H1 (cell line): Measurements from ENCODE around the gene ABHD15. TPM values are rescaled to one million over a fixed set of nuclear protein-coding genes. Genes with fewer than 3 reads are reported as not detected.

Experiments
- CTCF ChIA-PET: fragments of 300-600 bp; sonication (Branson Sonifier 250); formaldehyde crosslinking; loops from one replicate; lab custom pipeline; 2021; ENCODE audit not compliant: partially characterized antibody; lab: Charles Lee
- POLR2A ChIA-PET: fragments of 300-600 bp; sonication (Branson Sonifier 250); formaldehyde crosslinking; loops from one replicate; lab custom pipeline; 2021; ENCODE audit warnings: inconsistent platforms; ENCODE audit not compliant: partially characterized antibody; lab: Charles Lee
- DNase-seq, 2 experiments: peaks; one replicate each; pipeline versions ENCODE4 v3.0.0 to v3.0.0-alpha.2; 2010 to 2022; ENCODE audit warnings: low spot score in 2 of 2, low read depth in 1 of 2, mixed read lengths in 1 of 2
- FAIRE-seq: peaks from 2 replicates; lab custom pipeline; 2011; peaks lifted over from hg19 to GRCh38; lab: Jason Lieb, UNC
- H2AFZ ChIP-seq: 2 replicates; pipeline ENCODE4 v1.8.1; 2012; ENCODE audit warnings: low read length, inconsistent platforms
- H2AK5ac ChIP-seq: 2 replicates; pipeline ENCODE4 v1.6.1; 2013; ENCODE audit warnings: low read depth, low read length
- H2BK120ac ChIP-seq: replicated peaks from 2 replicates; pipeline ENCODE3; 2013; ENCODE audit warnings: low read depth, low read length, inconsistent platforms
- H2BK12ac ChIP-seq: 2 replicates; pipeline ENCODE4 v1.6.1; 2013; ENCODE audit warnings: low read depth, low read length
- H2BK15ac ChIP-seq: 2 replicates; pipeline ENCODE4 v1.6.1; 2013; ENCODE audit warnings: low read length
- H2BK20ac ChIP-seq: 2 replicates; pipeline ENCODE4 v1.6.1; 2013; ENCODE audit warnings: low read length
- H2BK5ac ChIP-seq: 2 replicates; pipeline ENCODE4 v1.6.1; 2013; ENCODE audit warnings: low read depth, low read length
- H3K14ac ChIP-seq: 2 replicates; pipeline ENCODE4 v1.6.1; 2013; ENCODE audit warnings: inconsistent platforms; ENCODE audit not compliant: insufficient read length
- H3K18ac ChIP-seq: 2 replicates; pipeline ENCODE4 v1.6.1; 2013; ENCODE audit warnings: low read length; ENCODE audit errors: extremely low read depth
- H3K23ac ChIP-seq: 2 replicates; pipeline ENCODE4 v1.6.1; 2013; ENCODE audit warnings: inconsistent platforms; ENCODE audit not compliant: insufficient read length
- H3K23me2 ChIP-seq: 2 replicates; pipeline ENCODE4 v1.6.1; 2013; ENCODE audit warnings: low read depth, low read length
- H3K27ac ChIP-seq: 2 replicates; pipeline ENCODE4 v1.6.1; 2011; ENCODE audit warnings: low read depth, low read length, inconsistent platforms
- H3K27me3 ChIP-seq, 4 experiments: replicated peaks in 1 of 4; 1 replicate in 1 of 4; 2 replicates in 3 of 4; pipeline versions ENCODE4 v1.6.1 to v1.8.1; 2011 to 2013; ENCODE audit warnings: low read length in 3 of 4, mild to moderate bottlenecking in 3 of 4, inconsistent platforms in 2 of 4, mixed read lengths in 2 of 4, moderate library complexity in 1 of 4; ENCODE audit not compliant: control insufficient read depth in 3 of 4, insufficient read depth in 3 of 4; ENCODE audit errors: extremely low read depth in 1 of 4
- H3K36me3 ChIP-seq, 4 experiments: 2 replicates each; pipeline versions ENCODE4 v1.6.1 to v1.8.1; 2011 to 2013; ENCODE audit warnings: mild to moderate bottlenecking in 4 of 4, low read length in 3 of 4, moderate library complexity in 2 of 4, control low read depth in 1 of 4, inconsistent platforms in 1 of 4; ENCODE audit not compliant: insufficient read depth in 4 of 4, control insufficient read depth in 2 of 4
- H3K4ac ChIP-seq: replicated peaks from 2 replicates; pipeline ENCODE3; 2013; ENCODE audit warnings: low read length, low read depth, mixed read lengths, inconsistent platforms; ENCODE audit not compliant: insufficient read length
- H3K4me1 ChIP-seq, 4 experiments: replicated peaks in 1 of 4; 1 replicate in 1 of 4; 2 replicates in 3 of 4; pipeline versions ENCODE4 v1.6.1 to v1.8.1; 2011 to 2013; ENCODE audit warnings: low read length in 3 of 4, inconsistent platforms in 2 of 4, mixed read lengths in 1 of 4; ENCODE audit not compliant: insufficient read depth in 4 of 4, control insufficient read depth in 3 of 4
- H3K4me2 ChIP-seq, 2 experiments: 2 replicates each; pipeline versions ENCODE4 v1.6.1 to v1.8.1; 2011 to 2013; ENCODE audit warnings: low read depth in 2 of 2, low read length in 2 of 2, control low read depth in 1 of 2, inconsistent platforms in 1 of 2, mild to moderate bottlenecking in 1 of 2; ENCODE audit not compliant: insufficient read depth in 1 of 2
- H3K4me3 ChIP-seq, 4 experiments: fragments of 200-600, 300-600 bp in 1 of 4; sonication (generic), shearing (Covaris generic), sonication (Bioruptor Twin) in 1 of 4; 2 replicates each; pipeline versions ENCODE4 v1.5.1 to v1.8.1; 2011 to 2016; ENCODE audit warnings: low read length in 4 of 4, low read depth in 3 of 4, control low read depth in 2 of 4, inconsistent platforms in 2 of 4, mild to moderate bottlenecking in 2 of 4, mixed read lengths in 1 of 4, moderate library complexity in 1 of 4; ENCODE audit not compliant: insufficient read depth in 2 of 4; ENCODE audit errors: extremely low read depth in 1 of 4
- H3K56ac ChIP-seq: replicated peaks from 2 replicates; pipeline ENCODE3; 2013; ENCODE audit warnings: low read depth, mild to moderate bottlenecking, mixed read lengths, low read length, inconsistent platforms; ENCODE audit not compliant: insufficient read length
- H3K79me1 ChIP-seq: 2 replicates; pipeline ENCODE4 v1.6.1; 2013; ENCODE audit warnings: low read depth, low read length, control low read depth
- H3K79me2 ChIP-seq, 2 experiments: 2 replicates each; pipeline versions ENCODE4 v1.6.1 to v1.8.1; 2012 to 2013; ENCODE audit warnings: low read length in 2 of 2, mild to moderate bottlenecking in 2 of 2, inconsistent platforms in 1 of 2; ENCODE audit not compliant: insufficient read depth in 2 of 2, control insufficient read depth in 1 of 2
- H3K9ac ChIP-seq, 4 experiments: replicated peaks in 1 of 4; 1 replicate in 1 of 4; 2 replicates in 3 of 4; pipeline versions ENCODE4 v1.6.1 to v1.8.1; 2011 to 2013; ENCODE audit warnings: low read depth in 3 of 4, low read length in 3 of 4, control low read depth in 2 of 4, mild to moderate bottlenecking in 2 of 4, moderate library complexity in 2 of 4, inconsistent platforms in 1 of 4; ENCODE audit errors: extremely low read depth in 1 of 4
- H3K9me3 ChIP-seq, 2 experiments: 2 replicates each; pipeline versions ENCODE4 v1.6.1 to v1.8.1; 2012 to 2013; ENCODE audit warnings: mild to moderate bottlenecking in 2 of 2, moderate library complexity in 2 of 2, control low read depth in 1 of 2, inconsistent platforms in 1 of 2, low read depth in 1 of 2, low read length in 1 of 2, mixed read lengths in 1 of 2; ENCODE audit not compliant: insufficient read depth in 2 of 2
- H4K20me1 ChIP-seq, 2 experiments: replicated peaks in 1 of 2; 2 replicates each; pipeline versions ENCODE3 to v1.8.1; 2011 to 2013; ENCODE audit warnings: inconsistent platforms in 2 of 2, low read length in 2 of 2, mild to moderate bottlenecking in 1 of 2; ENCODE audit not compliant: insufficient read depth in 2 of 2, control insufficient read depth in 1 of 2
- H4K5ac ChIP-seq: 2 replicates; pipeline ENCODE4 v1.6.1; 2013; ENCODE audit warnings: low read length, low read depth, mixed read lengths, inconsistent platforms; ENCODE audit not compliant: insufficient read length
- H4K8ac ChIP-seq: 2 replicates; pipeline ENCODE4 v1.8.0; 2013; ENCODE audit warnings: mild to moderate bottlenecking, moderate library complexity, low read length, inconsistent platforms; ENCODE audit not compliant: insufficient read depth; ENCODE audit errors: extremely low read depth
- H4K91ac ChIP-seq: replicated peaks from 2 replicates; pipeline ENCODE3; 2013; ENCODE audit warnings: low read length, mixed read lengths, inconsistent platforms; ENCODE audit not compliant: insufficient read length
- BACH1 ChIP-seq: IDR thresholded peaks from 2 replicates; pipeline ENCODE4 v1.6.1; 2012; ENCODE audit warnings: low read length, improper control_type of control experiment
- HDAC6 ChIP-seq: IDR thresholded peaks from one replicate; pipeline ENCODE4 v1.7.1; 2012; ENCODE audit warnings: low read depth, mild to moderate bottlenecking, inconsistent platforms, low read length, moderate library complexity
- MAFK ChIP-seq: IDR thresholded peaks from 2 replicates; pipeline ENCODE4 v1.6.1; 2012; ENCODE audit warnings: low read depth, mild to moderate bottlenecking, improper control_type of control experiment, low read length
- NRF1 ChIP-seq: IDR thresholded peaks from 2 replicates; pipeline ENCODE4 v1.6.1; 2011; ENCODE audit warnings: mild to moderate bottlenecking, low read depth, low read length, improper control_type of control experiment
- PHF8 ChIP-seq: fragments of 200-600 bp; sonication (generic); conservative IDR thresholded peaks from 2 replicates; pipeline ENCODE4 v1.7.1; 2012; ENCODE audit warnings: low read depth, mild to moderate bottlenecking, inconsistent platforms, low read length, moderate library complexity
- POLR2A ChIP-seq, 2 experiments: IDR thresholded peaks; 1 replicate in 1 of 2; 2 replicates in 1 of 2; pipeline ENCODE4 v1.6.1; 2011; ENCODE audit warnings: low read depth in 2 of 2, low read length in 2 of 2, mild to moderate bottlenecking in 2 of 2; ENCODE audit errors: control extremely low read depth in 1 of 2
- RAD21 ChIP-seq, 2 experiments: IDR thresholded peaks in 1 of 2; conservative IDR thresholded peaks in 1 of 2; 2 replicates each; pipeline ENCODE4 v1.6.1; 2011; ENCODE audit warnings: low read depth in 2 of 2, low read length in 2 of 2, improper control_type of control experiment in 1 of 2, inconsistent platforms in 1 of 2, mild to moderate bottlenecking in 1 of 2, moderate library complexity in 1 of 2
- RBBP5 ChIP-seq: IDR thresholded peaks from 2 replicates; pipeline ENCODE4 v1.7.1; 2012; ENCODE audit warnings: low read depth, mild to moderate bottlenecking, inconsistent platforms, low read length, moderate library complexity, borderline replicate concordance
- TBP ChIP-seq: IDR thresholded peaks from 2 replicates; pipeline ENCODE4 v1.6.1; 2011; ENCODE audit warnings: low read depth, low read length, improper control_type of control experiment
- TCF12 ChIP-seq: IDR thresholded peaks from 2 replicates; pipeline ENCODE4 v1.6.1; 2011; ENCODE audit warnings: low read depth, mild to moderate bottlenecking, low read length
- WGBS, 2 experiments: shearing (Covaris generic) in 1 of 2; methylation state at CpG; one replicate each; pipeline versions ENCODE4 v1.1.6 to v1.1.7; 2013 to 2015; ENCODE audit warnings: low lambda C conversion rate in 2 of 2, mixed read lengths in 2 of 2, inconsistent platforms in 1 of 2, low coverage in 1 of 2, missing lambda C conversion rate in 1 of 2; ENCODE audit not compliant: insufficient replicate concordance in 2 of 2, insufficient coverage in 1 of 2, insufficient read length in 1 of 2; ENCODE audit errors: extremely low coverage in 1 of 2, missing lambda C conversion rate in 1 of 2; 5-methylcytosine and 5-hydroxymethylcytosine counted together
- polyA plus RNA-seq, 7 experiments: library from polyadenylated mRNA; depleted of rRNA in 3 of 7; stranded (reverse) in 5 of 7; unstranded in 2 of 7; fragments of >200 nt in 5 of 7; fragments of 200-250 nt in 2 of 7; gene quantifications; 1 replicate in 5 of 7; 2 replicates in 1 of 7; 4 replicates in 1 of 7; pipeline versions ENCODE4 v1.2.1 to v1.2.3, GENCODE V29; 2011 to 2013; ENCODE audit warnings: missing spikeins in 2 of 7, mixed read lengths in 2 of 7
- total RNA-seq: library from RNA; stranded (reverse); fragmentation: NEBNext Ultra II Directional; extraction: Animal tissue kit (Norgen Biotek cat#: 25700); gene quantifications from 2 replicates; pipeline ENCODE4 v1.2.1, GENCODE V29; 2021
- TF ChIP-seq, protein P1 (sequence below), 3 experiments: IDR thresholded peaks; 1 replicate in 2 of 3; 2 replicates in 1 of 3; pipeline versions ENCODE4 v1.5.1 to v1.6.1; 2011; ENCODE audit warnings: low read length in 3 of 3, mild to moderate bottlenecking in 3 of 3, inconsistent platforms in 2 of 3, low read depth in 1 of 3, moderate library complexity in 1 of 3; ENCODE audit not compliant: insufficient read depth in 1 of 3; ENCODE audit errors: control extremely low read depth in 1 of 3

The ABHD15 gene
- total and polyA plus RNA-seq, 2 of the 8 experiments (the other 6 are each of a cell fraction or from before 2014, with no cell fraction given), result 0.88 to 1.7 TPM

DNA sequence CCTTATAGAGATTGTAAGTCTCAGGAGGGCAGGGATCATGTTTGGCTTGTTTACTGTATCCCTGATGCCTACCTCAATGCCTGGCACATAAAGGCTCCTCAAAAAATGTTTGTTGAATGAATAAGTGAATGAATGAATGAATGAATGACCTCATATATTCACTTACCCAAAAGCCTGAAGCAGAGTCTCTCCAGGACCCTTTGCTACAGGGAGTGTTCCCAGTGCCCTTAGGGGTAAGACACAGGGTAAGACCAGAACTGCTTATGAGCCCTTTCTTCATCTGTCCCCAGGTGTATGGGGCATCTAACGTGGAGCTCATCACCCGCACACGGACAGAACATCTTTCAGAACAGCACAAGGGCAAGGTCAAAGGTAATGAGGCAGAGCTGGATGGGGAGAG, 43.6 kb upstream of the ABHD15 start:
- Histone ChIP-seq H3K4ac (no peak overlapping the region), H3K36me3 (peaks cover 0 to 7% (median 0%) of the 10 kb centered on the region in 4 experiments; a peak in 1 of 8 replicates), H3K79me2 (no peaks in the 10 kb centered on the region), H4K8ac (no peak overlapping the region), H4K5ac (no peak overlapping the region), H3K56ac (no peak overlapping the region), H4K91ac (no peak overlapping the region), H3K79me1 (peaks cover 2% of the 10 kb centered on the region; the same call in 1 of the 2 replicates), H3K4me3 (no peak overlapping the region), H3K27me3 (peaks cover 1 to 20% (median 14%) of the 10 kb centered on the region in 4 experiments; a peak in 5 of 7 replicates), H3K18ac (no peak overlapping the region), H4K20me1 (peaks cover 0 to 5% of the 10 kb centered on the region in 2 experiments), H3K23me2 (peaks cover 2% of the 10 kb centered on the region), H3K14ac (no peak overlapping the region), H3K4me1 (peaks cover 5 to 19% (median 12%) of the 10 kb centered on the region in 4 experiments), H2BK120ac (no peak overlapping the region), H2AFZ (no peak overlapping the region), H2BK20ac (no peak overlapping the region), H3K9ac (no peak overlapping the region), H2BK15ac (no peak overlapping the region), H3K4me2 (no peak overlapping the region), H2AK5ac (no peak overlapping the region), H3K9me3 (peaks cover 0 to 11% of the 10 kb centered on the region in 2 experiments; a peak in 1 of 4 replicates), H2BK5ac (no peak overlapping the region), H2BK12ac (no peak overlapping the region), H3K23ac (no peak overlapping the region), H3K27ac (no peak overlapping the region)
- CTCF ChIA-PET, result interaction anchor here (1.0 to 9.5 kb wide), 4 partner anchors 8 to 37 kb away, joined by 3 to 95 read pairs (median 3); partner anchors contain the start of gene ANKRD13B
- FAIRE-seq (no peak), DNase-seq (no peak)
- WGBS, 2 experiments, result 100% methylated on average over 3 of the region's 3 CpGs; no CpG with 5 or more reads in 1 of the 2 experiments
- POLR2A ChIA-PET, result no interaction called here
- no peak for TF ChIP-seq BACH1
- TF ChIP-seq RBBP5, result no peak
- no peak for TF ChIP-seq RAD21 (IDR thresholded peaks at IDR 0.05 in 1 of 2, conservative IDR thresholded peaks at IDR 0.05 in 1 of 2; ENCODE audit: low read depth in 2 of 2, low read length in 2 of 2)
- TF ChIP-seq PHF8, result no peak
- TF ChIP-seq POLR2A (IDR thresholded peaks at IDR 0.05; ENCODE audit: control extremely low read depth in 1 of 2, low read depth in 2 of 2, low read length in 2 of 2), result no peak
- no peak for TF ChIP-seq TBP
- TF ChIP-seq, protein P1, sequence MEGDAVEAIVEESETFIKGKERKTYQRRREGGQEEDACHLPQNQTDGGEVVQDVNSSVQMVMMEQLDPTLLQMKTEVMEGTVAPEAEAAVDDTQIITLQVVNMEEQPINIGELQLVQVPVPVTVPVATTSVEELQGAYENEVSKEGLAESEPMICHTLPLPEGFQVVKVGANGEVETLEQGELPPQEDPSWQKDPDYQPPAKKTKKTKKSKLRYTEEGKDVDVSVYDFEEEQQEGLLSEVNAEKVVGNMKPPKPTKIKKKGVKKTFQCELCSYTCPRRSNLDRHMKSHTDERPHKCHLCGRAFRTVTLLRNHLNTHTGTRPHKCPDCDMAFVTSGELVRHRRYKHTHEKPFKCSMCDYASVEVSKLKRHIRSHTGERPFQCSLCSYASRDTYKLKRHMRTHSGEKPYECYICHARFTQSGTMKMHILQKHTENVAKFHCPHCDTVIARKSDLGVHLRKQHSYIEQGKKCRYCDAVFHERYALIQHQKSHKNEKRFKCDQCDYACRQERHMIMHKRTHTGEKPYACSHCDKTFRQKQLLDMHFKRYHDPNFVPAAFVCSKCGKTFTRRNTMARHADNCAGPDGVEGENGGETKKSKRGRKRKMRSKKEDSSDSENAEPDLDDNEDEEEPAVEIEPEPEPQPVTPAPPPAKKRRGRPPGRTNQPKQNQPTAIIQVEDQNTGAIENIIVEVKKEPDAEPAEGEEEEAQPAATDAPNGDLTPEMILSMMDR (IDR thresholded peaks at IDR 0.05; ENCODE audit: control extremely low read depth in 1 of 3, insufficient read depth in 1 of 3, low read depth in 1 of 3, low read length in 3 of 3), result no peak
- TF ChIP-seq MAFK, result no peak
- TF ChIP-seq HDAC6, result no peak
- TF ChIP-seq TCF12, result no peak
- TF ChIP-seq NRF1, result no peak
